ENCODE measurements around the gene ARHGAP26. TPM values are rescaled to one million over a fixed set of nuclear protein-coding genes. Genes with fewer than 3 reads are reported as not detected.

The ARHGAP26 gene
- total RNA-seq, 1 experiment from 2014 or later, result 34.5 TPM

GRCh38 chr5:143236682-143237081 is 466.5 kb downstream of the ARHGAP26 start (continued):
- TF ChIP-seq EZH2phosphoT487 (IDR thresholded peaks at IDR 0.05; ENCODE audit: borderline replicate concordance) (no peak), SRF (IDR thresholded peaks at IDR 0.05; ENCODE audit: low read depth) (no peak), EZH2 (IDR thresholded peaks at IDR 0.05) (no peak), ELF1 (IDR thresholded peaks at IDR 0.05; ENCODE audit: borderline replicate concordance, low read depth) (no peak)

GRCh38 chr5:143237664-143238063 is 467.5 kb downstream of the ARHGAP26 start:
- Histone ChIP-seq H3K27ac (ENCODE audit: low read depth, low read length) (no peak overlapping the region), H3K36me3 (ENCODE audit: control insufficient read depth in 1 of 2, insufficient read depth in 2 of 2, low read length in 2 of 2) (no peaks in the 10 kb centered on the region), H2AFZ (ENCODE audit: low read depth, low read length, poor library complexity, severe bottlenecking) (no peak overlapping the region), H3K4me3 (replicated peaks in 1 of 2; ENCODE audit: low read depth in 1 of 2, low read length in 2 of 2) (no peak overlapping the region), H3K27me3 (ENCODE audit: insufficient read depth, low read length) (no peaks in the 10 kb centered on the region), H4K20me1 (ENCODE audit: insufficient read depth) (no peaks in the 10 kb centered on the region), H3K9me2 (ENCODE audit: insufficient read depth) (no peaks in the 10 kb centered on the region), H3K9me3 (ENCODE audit: control insufficient read depth in 1 of 2, insufficient read depth in 1 of 2, low read depth in 1 of 2, low read length in 2 of 2) (no peaks in the 10 kb centered on the region), H3K4me2 (ENCODE audit: low read length) (no peak overlapping the region), H3K9ac (ENCODE audit: low read length) (no peak overlapping the region), H3K4me1 (ENCODE audit: control insufficient read depth in 1 of 2, insufficient read depth in 2 of 2, low read length in 2 of 2) (peaks cover 10 to 38% of the 10 kb centered on the region in 2 experiments), H3K79me2 (ENCODE audit: insufficient read depth, low read length) (no peaks in the 10 kb centered on the region)
- ChIA-PET CTCF (no interaction called here), POLR2A (no interaction called here), RAD21 (ENCODE audit: low non-redundant PET in 1 of 2, low total read pairs in 2 of 2, uncharacterized antibody in 2 of 2, unreplicated experiment in 2 of 2) (no interaction called here)
- intact Hi-C loops (cut with micrococcal nuclease), result no loop called here
- no peak for DNase-seq (ENCODE audit: low read depth, low spot score)
- ATAC-seq, result no peak
- no TSS peak for BruUV-seq (replicated peaks)
- TF ChIP-seq MAX (IDR thresholded peaks at IDR 0.05) (no peak), POLR2AphosphoS5 (IDR thresholded peaks at IDR 0.05; ENCODE audit: low read depth, low read length) (no peak)

- H3K27ac ChIP-seq (ENCODE audit: low read depth, low read length), result no peak overlapping the region
- H3K9me2 ChIP-seq (ENCODE audit: insufficient read depth), result no peaks in the 10 kb centered on the region
- H3K4me1 ChIP-seq (ENCODE audit: control insufficient read depth in 1 of 2, insufficient read depth in 2 of 2, low read length in 2 of 2), result peaks cover 20 to 47% of the 10 kb centered on the region in 2 experiments
- H2AFZ ChIP-seq (ENCODE audit: low read depth, low read length, poor library complexity, severe bottlenecking), result no peak overlapping the region
- intact Hi-C loops (cut with micrococcal nuclease), result no loop called here
- no peaks in the 10 kb centered on the region for H3K27me3 ChIP-seq (ENCODE audit: insufficient read depth, low read length)
- RAD21 ChIA-PET (ENCODE audit: low non-redundant PET in 1 of 2, low total read pairs in 2 of 2, uncharacterized antibody in 2 of 2, unreplicated experiment in 2 of 2), result no interaction called here
- H4K20me1 ChIP-seq (ENCODE audit: insufficient read depth), result no peaks in the 10 kb centered on the region
- CTCF ChIA-PET, result no interaction called here
- no TSS peak for BruUV-seq (replicated peaks)
- ATAC-seq, result no peak
- no peaks in the 10 kb centered on the region for H3K9me3 ChIP-seq (ENCODE audit: control insufficient read depth in 1 of 2, insufficient read depth in 1 of 2, low read depth in 1 of 2, low read length in 2 of 2)
- no peak overlapping the region for H3K9ac ChIP-seq (ENCODE audit: low read length)
- no peak for DNase-seq (ENCODE audit: low read depth, low spot score)
- H3K79me2 ChIP-seq (ENCODE audit: insufficient read depth, low read length), result no peaks in the 10 kb centered on the region
- no peaks in the 10 kb centered on the region for H3K36me3 ChIP-seq (ENCODE audit: control insufficient read depth in 1 of 2, insufficient read depth in 2 of 2, low read length in 2 of 2)
- H3K4me3 ChIP-seq (replicated peaks in 1 of 2; ENCODE audit: low read depth in 1 of 2, low read length in 2 of 2), result no peak overlapping the region
- no peak overlapping the region for H3K4me2 ChIP-seq (ENCODE audit: low read length)
- TF ChIP-seq EGR1 (IDR thresholded peaks at IDR 0.05; ENCODE audit: low read depth) (no peak), EZH2phosphoT487 (IDR thresholded peaks at IDR 0.05; ENCODE audit: borderline replicate concordance) (no peak)
- POLR2A ChIA-PET, result no interaction called here
Observed at GRCh38 chr5:143238620-143239019, 468.4 kb downstream of the ARHGAP26 start.
